B cell (primary cell): ENCODE results near the gene CTSA. TPM values are rescaled to one million over a fixed set of nuclear protein-coding genes. Genes with fewer than 3 reads are reported as not detected.

Experiments
- ATAC-seq: fragments of 200-7000 bp; cut with Tn5 transposase; one replicate; pipeline ENCODE4 v1.10.0; 2021; ENCODE audit warnings: low read depth, mild to moderate bottlenecking, moderate number of reproducible peaks, moderate library complexity
- CTCF ChIA-PET: fragments of 350-600 bp; sonication (Branson Sonifier 250); formaldehyde crosslinking; loops from one replicate; lab custom pipeline; 2021; ENCODE audit warnings: antibody characterized with exemption, inconsistent platforms; lab: Charles Lee
- POLR2A ChIA-PET: fragments of 350-600 bp; sonication (Branson Sonifier 250); formaldehyde crosslinking; loops from one replicate; lab custom pipeline; 2021; ENCODE audit warnings: antibody characterized with exemption; lab: Charles Lee
- DNase-seq: peaks from one replicate; pipeline ENCODE4 v3.0.0; 2013
- H2AFZ ChIP-seq: 2 replicates; pipeline ENCODE4 v1.6.1; 2012; ENCODE audit warnings: mild to moderate bottlenecking, low read depth, low read length; ENCODE audit not compliant: insufficient read depth, poor library complexity, severe bottlenecking
- H3K27ac ChIP-seq, 2 donors: 1 replicate in 1 of 2; 2 replicates in 1 of 2; pipeline ENCODE4 v1.5.1; 2012 to 2013; ENCODE audit warnings: low read length in 2 of 2, mild to moderate bottlenecking in 2 of 2, moderate library complexity in 1 of 2
- H3K27me3 ChIP-seq, 4 experiments: fragments of 200-600 bp in 1 of 4; sonication (generic) in 1 of 4; replicated peaks in 1 of 4; 1 replicate in 2 of 4; 2 replicates in 2 of 4; pipeline versions ENCODE4 v1.6.1 to v1.7.0; 2013 to 2016; ENCODE audit warnings: low read length in 3 of 4, mild to moderate bottlenecking in 2 of 4, mixed read lengths in 1 of 4, moderate library complexity in 1 of 4; ENCODE audit not compliant: insufficient read depth in 4 of 4, control insufficient read depth in 3 of 4; ENCODE audit errors: control extremely low read depth in 1 of 4
- H3K36me3 ChIP-seq, 2 experiments: replicated peaks in 1 of 2; 1 replicate in 1 of 2; 2 replicates in 1 of 2; pipeline versions ENCODE4 v1.6.1 to v1.7.1; 2013; ENCODE audit warnings: low read length in 1 of 2; ENCODE audit not compliant: insufficient read depth in 2 of 2, control insufficient read depth in 1 of 2; ENCODE audit errors: control extremely low read depth in 1 of 2, extremely low read depth in 1 of 2
- H3K4me1 ChIP-seq, 2 donors: fragments of 200-600 bp in 1 of 2; sonication (generic) in 1 of 2; 1 replicate in 1 of 2; 2 replicates in 1 of 2; pipeline versions ENCODE4 v1.5.1 to v1.6.1; 2013 to 2017; ENCODE audit warnings: low read length in 2 of 2; ENCODE audit not compliant: control insufficient read depth in 2 of 2, insufficient read depth in 2 of 2
- H3K4me2 ChIP-seq: replicated peaks from 2 replicates; pipeline ENCODE3; 2012; ENCODE audit warnings: mild to moderate bottlenecking, low read depth, low read length; ENCODE audit not compliant: poor library complexity, severe bottlenecking
- H3K4me3 ChIP-seq, 5 experiments: fragments of 200-600 bp in 1 of 5; sonication (generic) in 1 of 5; 1 replicate in 3 of 5; 2 replicates in 2 of 5; pipeline versions ENCODE4 v1.5.1 to v1.7.0; 2011 to 2016; ENCODE audit warnings: low read length in 4 of 5, mild to moderate bottlenecking in 4 of 5, low read depth in 2 of 5, control low read depth in 1 of 5, moderate library complexity in 1 of 5; ENCODE audit not compliant: insufficient read depth in 1 of 5; ENCODE audit errors: control extremely low read depth in 1 of 5, extremely low read depth in 1 of 5
- H3K79me2 ChIP-seq: fragments of 200-600 bp; sonication (generic); one replicate; pipeline ENCODE4 v1.6.0; 2016; ENCODE audit warnings: low read length; ENCODE audit not compliant: control insufficient read depth, insufficient read depth
- H3K9ac ChIP-seq: fragments of 200-600 bp; sonication (generic); 2 replicates; pipeline ENCODE4 v1.6.1; 2017; ENCODE audit warnings: mild to moderate bottlenecking, low read length, moderate library complexity
- H3K9me3 ChIP-seq, 3 donors: one replicate each; pipeline versions ENCODE4 v1.6.1 to v1.7.1; 2013; ENCODE audit warnings: low read length in 2 of 3; ENCODE audit not compliant: control insufficient read depth in 2 of 3, insufficient read depth in 1 of 3; ENCODE audit errors: control extremely low read depth in 1 of 3
- H4K20me1 ChIP-seq: 2 replicates; pipeline ENCODE4 v1.6.0; 2012; ENCODE audit warnings: mild to moderate bottlenecking, low read length; ENCODE audit not compliant: insufficient read depth, control insufficient read depth, poor library complexity, severe bottlenecking
- H3K27ac Mint-ChIP-seq: one replicate; pipeline ENCODE4 v1.8.0; 2021; ENCODE audit warnings: mixed read lengths
- H3K27me3 Mint-ChIP-seq: one replicate; pipeline ENCODE4 v1.8.0; 2021; ENCODE audit warnings: mixed read lengths
- H3K4me1 Mint-ChIP-seq: one replicate; pipeline ENCODE4 v1.8.0; 2021; ENCODE audit warnings: mixed read lengths
- H3K4me3 Mint-ChIP-seq: one replicate; pipeline ENCODE4 v1.8.0; 2021; ENCODE audit warnings: mixed read lengths
- H3K9me3 Mint-ChIP-seq: one replicate; pipeline ENCODE4 v1.8.0; 2022; ENCODE audit warnings: mixed read lengths; ENCODE audit not compliant: insufficient read depth
- CTCF ChIP-seq: fragments of 200-600 bp; IDR thresholded peaks from one replicate; pipeline ENCODE4 v1.8.0; 2022; ENCODE audit warnings: antibody characterized with exemption, mild to moderate bottlenecking
- EZH2 ChIP-seq: IDR thresholded peaks from 2 replicates; pipeline ENCODE4 v1.6.1; 2012; ENCODE audit warnings: borderline replicate concordance, low read depth, mild to moderate bottlenecking, moderate library complexity, low read length; ENCODE audit not compliant: insufficient read depth, poor library complexity, severe bottlenecking
- WGBS: methylation state at CpG from one replicate; pipeline ENCODE4 v1.1.5; 2013; ENCODE audit warnings: missing lambda C conversion rate; ENCODE audit not compliant: insufficient coverage; 5-methylcytosine and 5-hydroxymethylcytosine counted together
- intact Hi-C: fragments of 100-400 bp; cut with micrococcal nuclease; formaldehyde crosslinking; loops from one replicate; pipeline ENCODE4 v1.10.0; 2022
- polyA plus RNA-seq: library from polyadenylated mRNA; depleted of rRNA; stranded (reverse); fragments of >200 nt; gene quantifications from 2 replicates; pipeline ENCODE4 v1.2.3, GENCODE V29; 2012
- total RNA-seq, 2 donors: library from RNA; stranded (reverse); fragments of 120-200 nt in 1 of 2; gene quantifications; 1 replicate in 1 of 2; 2 replicates in 1 of 2; pipeline versions ENCODE4 v1.2.3 to v1.2.4, GENCODE V29; 2013 to 2022

Gene CTSA
- total and polyA plus RNA-seq, 2 donors (not counting 1 experiment from before 2014, with no cell fraction given): 100 to 107 TPM

GRCh38 chr20:45850926-45851325, 40.2 kb upstream of the CTSA start:
- no peaks in the 10 kb centered on the region for H3K27me3 Mint-ChIP-seq
- no peak for TF ChIP-seq CTCF
- no peak for TF ChIP-seq EZH2
- H3K36me3 ChIP-seq: peaks cover 3 to 58% of the 10 kb centered on the region in 2 experiments
- no peak for ATAC-seq
- peaks cover 3 to 10% of the 10 kb centered on the region in 2 donors for H3K4me1 ChIP-seq
- no peak overlapping the region for H3K27ac ChIP-seq
- H3K79me2 ChIP-seq: peaks cover 39% of the 10 kb centered on the region
- no peak overlapping the region for H2AFZ ChIP-seq
- H3K4me3 Mint-ChIP-seq: no peak overlapping the region
- H3K4me1 Mint-ChIP-seq: peaks cover 11% of the 10 kb centered on the region
- H3K9me3 ChIP-seq: no peaks in the 10 kb centered on the region
- no peaks in the 10 kb centered on the region for H3K27me3 ChIP-seq
- 57% methylated on average over 1 of the region's 1 CpG for WGBS
- no peaks in the 10 kb centered on the region for H4K20me1 ChIP-seq
- no peak for DNase-seq
- H3K27ac Mint-ChIP-seq: no peak overlapping the region
- no peak overlapping the region for H3K4me2 ChIP-seq
- intact Hi-C loops: no loop called here
- no peaks in the 10 kb centered on the region for H3K9me3 Mint-ChIP-seq
- ChIA-PET CTCF (interaction anchor here (1.0 to 1.7 kb wide), 2 partner anchors 9 to 27 kb away, joined by 3 to 4 read pairs; no protein-coding TSS in a partner anchor), POLR2A (no interaction called here)
- no peak overlapping the region for H3K9ac ChIP-seq
- no peak overlapping the region for H3K4me3 ChIP-seq

GRCh38 chr20:45851501-45851900, 39.6 kb upstream of the CTSA start:
- no peaks in the 10 kb centered on the region for H3K9me3 Mint-ChIP-seq
- Histone ChIP-seq H2AFZ (no peak overlapping the region), H4K20me1 (no peaks in the 10 kb centered on the region), H3K27ac (no peak overlapping the region), H3K9ac (no peak overlapping the region), H3K4me2 (no peak overlapping the region), H3K9me3 (no peaks in the 10 kb centered on the region), H3K4me1 (peaks cover 9 to 16% of the 10 kb centered on the region in 2 donors), H3K36me3 (peaks cover 0 to 52% of the 10 kb centered on the region in 2 experiments), H3K4me3 (no peak overlapping the region), H3K79me2 (peaks cover 44% of the 10 kb centered on the region), H3K27me3 (no peaks in the 10 kb centered on the region)
- peaks cover 14% of the 10 kb centered on the region for H3K4me1 Mint-ChIP-seq
- intact Hi-C loops: no loop called here
- CTCF ChIA-PET: interaction anchor here (1.0 to 1.7 kb wide), 2 partner anchors 9 to 27 kb away, joined by 3 to 4 read pairs; no protein-coding TSS in a partner anchor
- H3K27me3 Mint-ChIP-seq: no peaks in the 10 kb centered on the region
- no peak overlapping the region for H3K27ac Mint-ChIP-seq
- TF ChIP-seq CTCF (no peak), EZH2 (no peak)
- POLR2A ChIA-PET: no interaction called here
- DNase-seq: no peak
- no peak overlapping the region for H3K4me3 Mint-ChIP-seq
- no peak for ATAC-seq
